ENCODE results near the gene FAM53A. TPM values are rescaled to one million over a fixed set of nuclear protein-coding genes. Genes with fewer than 3 reads are reported as not detected.
A peak's percentile ranks its signal among the peaks of the same experiment; 100 is the strongest.

Gene FAM53A
- total and polyA plus RNA-seq, 8 donors, result 0.73 to 2.8 (median 1.8) TPM; not detected in 4

- intact Hi-C loops (cut with DNase I; ENCODE audit: low total_unique reads), result no loop called here
- Histone ChIP-seq H3K27ac (peak overlapping the region; percentile 52 to 97 (median 65)), H3K4me3 (peak overlapping the region in 1 of 4 donors; percentile 6), H3K9me3 (no peaks in the 10 kb centered on the region), H3K36me3 (peaks cover 0 to 32% (median 26%) of the 10 kb centered on the region in 4 donors), H3K27me3 (no peaks in the 10 kb centered on the region), H3K4me1 (peaks cover 70 to 87% (median 82%) of the 10 kb centered on the region in 4 donors)
- WGBS, 5 donors, result 80 to 88% (median 85%) methylated on average over 16 to 32 of the region's 32 CpGs
- no peak for DNase-seq
- TF ChIP-seq POLR2A (IDR thresholded peaks at IDR 0.05), result no peak
- TF ChIP-seq CTCF (IDR thresholded peaks at IDR 0.05), result no peak
- TF ChIP-seq POLR2AphosphoS5 (IDR thresholded peaks at IDR 0.05), result no peak
- TF ChIP-seq EP300 (IDR thresholded peaks at IDR 0.05), result no peak
Observed at GRCh38 chr4:1717129-1718094, 33.3 kb upstream of the FAM53A start.

- H3K27ac ChIP-seq, result peak overlapping the region in 1 of 5 donors; percentile 65
- DNase-seq, result no peak
- H3K4me1 ChIP-seq, result peaks cover 60 to 78% (median 75%) of the 10 kb centered on the region in 4 donors
Observed at GRCh38 chr4:1716065-1716945, 32.2 kb upstream of the FAM53A start.

GRCh38 chr4:1715002-1715758 is 31.1 kb upstream of the FAM53A start:
- peak overlapping the region in 3 of 5 donors; percentile 39 to 100 (median 50) for H3K27ac ChIP-seq

More at GRCh38 chr4:1716065-1716945, 32.2 kb upstream of the FAM53A start:
- Histone ChIP-seq H3K9me3 (no peaks in the 10 kb centered on the region), H3K36me3 (peaks cover 0 to 32% (median 26%) of the 10 kb centered on the region in 4 donors), H3K4me3 (no peak overlapping the region), H3K27me3 (no peaks in the 10 kb centered on the region)
- TF ChIP-seq POLR2AphosphoS5 (IDR thresholded peaks at IDR 0.05), result no peak
- TF ChIP-seq POLR2A (IDR thresholded peaks at IDR 0.05), result no peak
- TF ChIP-seq CTCF (IDR thresholded peaks at IDR 0.05), result no peak
- 75 to 83% (median 81%) methylated on average over 10 to 15 of the region's 15 CpGs for WGBS, 5 donors
- intact Hi-C loops (cut with DNase I; ENCODE audit: low total_unique reads), result no loop called here

More at GRCh38 chr4:1715002-1715758, 31.1 kb upstream of the FAM53A start:
- DNase-seq, result no peak
- H3K27me3 ChIP-seq, result no peaks in the 10 kb centered on the region
- TF ChIP-seq POLR2AphosphoS5 (IDR thresholded peaks at IDR 0.05), result no peak
- no peak for TF ChIP-seq CTCF (IDR thresholded peaks at IDR 0.05)
- TF ChIP-seq POLR2A (IDR thresholded peaks at IDR 0.05), result no peak
- no peak for TF ChIP-seq EP300 (IDR thresholded peaks at IDR 0.05)
- intact Hi-C loops (cut with DNase I; ENCODE audit: low total_unique reads), result no loop called here
- 58 to 74% (median 64%) methylated on average over 13 to 16 of the region's 16 CpGs for WGBS, 5 donors
- H3K9me3 ChIP-seq, result no peaks in the 10 kb centered on the region
- H3K4me1 ChIP-seq, result peaks cover 70 to 86% (median 81%) of the 10 kb centered on the region in 4 donors
- H3K4me3 ChIP-seq, result no peak overlapping the region
- H3K36me3 ChIP-seq, result peaks cover 0 to 32% (median 26%) of the 10 kb centered on the region in 4 donors
